Fibroblast of the aortic adventitia (primary cell): ENCODE data around the gene HMGN2. TPM values are rescaled to one million over a fixed set of nuclear protein-coding genes. Genes with fewer than 3 reads are reported as not detected.

ENCODE experiments used
- DNase-seq: peaks from one replicate; pipeline ENCODE4 v3.0.0-alpha.2; 2010; ENCODE audit warnings: low read depth
- H3K4me3 ChIP-seq: 2 replicates; pipeline ENCODE4 v1.5.1; 2011; ENCODE audit warnings: low read depth, mild to moderate bottlenecking, control low read depth, low read length, moderate library complexity
- total RNA-seq: library from RNA; depleted of rRNA; stranded (reverse); fragments of >200 nt; gene quantifications from 2 replicates; pipeline ENCODE4 v1.2.3, GENCODE V29; 2012; ENCODE audit warnings: low replicate concordance
- TF ChIP-seq, protein P1 (sequence below): IDR thresholded peaks from 2 replicates; pipeline ENCODE4 v1.5.1; 2011; ENCODE audit warnings: mild to moderate bottlenecking, low read length, control low read depth, inconsistent platforms; ENCODE audit not compliant: insufficient read depth

The HMGN2 gene
- total RNA-seq, 1 donor = 225 TPM

DNA sequence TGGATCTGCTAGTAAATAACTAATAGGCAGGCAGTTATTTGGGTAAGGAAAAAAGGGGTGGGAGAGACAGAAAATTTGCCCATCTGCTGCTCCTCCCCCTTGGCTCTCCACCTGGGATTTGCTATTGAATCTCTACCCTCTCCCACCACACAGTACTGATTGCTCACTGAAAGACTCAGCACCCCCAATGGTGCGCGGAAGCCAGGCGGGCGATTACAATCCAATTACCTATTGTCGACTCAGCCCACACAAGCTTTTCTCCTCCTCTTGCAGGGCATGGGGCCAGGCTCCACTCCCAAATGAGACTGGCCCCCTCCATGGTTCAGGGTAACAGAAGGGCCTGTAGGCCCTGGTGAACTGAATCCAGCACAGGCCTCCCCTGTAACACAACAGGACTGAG is 2.7 kb upstream of the HMGN2 start:
- H3K4me3 ChIP-seq = no peak overlapping the region
- no peak for DNase-seq
- TF ChIP-seq, protein P1, sequence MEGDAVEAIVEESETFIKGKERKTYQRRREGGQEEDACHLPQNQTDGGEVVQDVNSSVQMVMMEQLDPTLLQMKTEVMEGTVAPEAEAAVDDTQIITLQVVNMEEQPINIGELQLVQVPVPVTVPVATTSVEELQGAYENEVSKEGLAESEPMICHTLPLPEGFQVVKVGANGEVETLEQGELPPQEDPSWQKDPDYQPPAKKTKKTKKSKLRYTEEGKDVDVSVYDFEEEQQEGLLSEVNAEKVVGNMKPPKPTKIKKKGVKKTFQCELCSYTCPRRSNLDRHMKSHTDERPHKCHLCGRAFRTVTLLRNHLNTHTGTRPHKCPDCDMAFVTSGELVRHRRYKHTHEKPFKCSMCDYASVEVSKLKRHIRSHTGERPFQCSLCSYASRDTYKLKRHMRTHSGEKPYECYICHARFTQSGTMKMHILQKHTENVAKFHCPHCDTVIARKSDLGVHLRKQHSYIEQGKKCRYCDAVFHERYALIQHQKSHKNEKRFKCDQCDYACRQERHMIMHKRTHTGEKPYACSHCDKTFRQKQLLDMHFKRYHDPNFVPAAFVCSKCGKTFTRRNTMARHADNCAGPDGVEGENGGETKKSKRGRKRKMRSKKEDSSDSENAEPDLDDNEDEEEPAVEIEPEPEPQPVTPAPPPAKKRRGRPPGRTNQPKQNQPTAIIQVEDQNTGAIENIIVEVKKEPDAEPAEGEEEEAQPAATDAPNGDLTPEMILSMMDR = no peak

DNA sequence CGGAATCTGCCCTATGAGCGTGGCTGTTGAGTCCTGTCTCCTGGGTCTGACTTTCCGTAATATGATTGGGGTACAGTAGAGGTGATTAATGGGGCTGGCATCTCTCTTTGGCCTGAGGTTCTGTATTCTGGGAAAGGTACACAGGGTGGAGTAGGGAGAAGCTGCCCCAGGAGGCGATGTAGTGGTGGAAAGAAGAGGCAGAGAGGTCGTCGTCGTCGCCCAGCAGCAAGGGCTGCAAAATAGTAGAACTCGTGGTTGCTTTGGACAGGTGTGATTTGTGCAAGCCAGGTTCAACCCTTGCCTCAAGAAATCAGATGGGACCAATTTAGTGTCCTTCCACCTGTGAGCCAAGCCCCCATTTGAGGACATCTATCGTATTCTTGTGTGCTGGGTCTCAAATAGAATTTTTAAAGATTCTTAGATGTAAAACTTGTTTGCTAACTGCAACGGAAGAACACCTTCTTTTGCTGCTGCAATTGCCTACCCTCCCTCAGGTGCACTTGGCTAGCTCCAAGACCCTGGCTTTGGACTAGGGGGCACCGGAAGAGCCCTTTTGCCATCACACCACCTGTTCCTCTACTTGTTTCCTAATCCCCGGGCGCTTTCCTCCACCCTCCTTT is 1.3 kb upstream of the HMGN2 start:
- TF ChIP-seq, protein P1 = no peak
- no peak for DNase-seq
- H3K4me3 ChIP-seq = peak overlapping the region; percentile 67

GRCh38 chr1:26471498-26472319 is 531 bp upstream of the HMGN2 start:
- peak overlapping the region; percentile 67 for H3K4me3 ChIP-seq
- peak; percentile 73 for DNase-seq
- TF ChIP-seq, protein P1 = no peak

DNA sequence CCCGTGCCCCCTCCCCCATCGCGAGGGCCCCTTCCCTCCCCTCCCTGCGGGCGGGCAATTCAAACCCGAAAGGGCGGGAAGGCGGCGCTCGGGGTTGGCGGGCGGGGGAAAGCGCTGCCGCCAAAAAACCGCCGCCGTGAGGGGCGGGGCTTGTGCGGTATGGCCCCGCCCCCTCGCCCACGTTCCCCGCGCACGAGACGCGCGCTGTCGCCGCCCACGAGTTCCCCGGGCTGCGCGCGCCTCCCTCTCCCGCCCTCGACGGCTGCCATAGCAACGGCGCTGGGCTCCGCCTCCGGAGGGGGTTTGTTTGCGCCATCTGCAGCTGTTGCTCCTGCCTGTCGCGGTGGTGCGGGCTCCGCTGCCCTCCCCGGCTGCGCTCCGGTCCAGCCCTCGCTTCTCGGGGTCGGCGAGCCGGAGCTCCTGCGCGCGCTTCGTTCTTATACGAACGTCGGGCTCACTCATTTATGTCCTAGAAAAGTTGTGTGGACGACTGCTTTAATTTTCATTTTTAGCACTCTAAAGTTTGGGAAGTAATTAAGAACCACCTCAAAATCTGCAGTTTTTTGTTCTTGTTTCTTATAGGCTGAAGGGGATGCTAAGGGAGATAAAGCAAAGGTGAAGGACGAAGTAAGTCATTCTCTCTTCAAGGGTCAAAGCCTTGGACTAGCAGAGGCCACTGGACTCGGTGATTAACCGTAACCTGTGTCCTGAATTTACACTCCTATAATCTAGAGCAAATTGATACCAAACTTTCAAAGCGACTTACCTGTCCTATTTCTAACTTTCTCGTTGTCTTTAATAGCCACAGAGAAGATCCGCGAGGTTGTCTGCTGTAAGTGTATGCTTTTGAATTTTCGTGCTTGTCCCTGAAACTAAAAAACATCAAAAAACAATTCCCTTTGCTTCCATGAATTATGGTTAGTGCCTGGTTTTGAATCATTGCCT is 933 bp downstream of the HMGN2 start:
- peak overlapping the region; percentile 77 for H3K4me3 ChIP-seq
- TF ChIP-seq, protein P1 = no peak
- DNase-seq = peak; percentile 91

GRCh38 chr1:26474818-26475217 is 2.6 kb downstream of the HMGN2 start:
- H3K4me3 ChIP-seq = no peak overlapping the region
- DNase-seq = no peak
- TF ChIP-seq, protein P1 = no peak

- H3K4me3 ChIP-seq = no peak overlapping the region
- TF ChIP-seq, protein P1 = no peak
- DNase-seq = no peak
These were observed 3.7 kb downstream of the HMGN2 start for GRCh38 chr1:26475989-26476388.
